Keratinocyte (primary cell): ENCODE results near the gene SHLD2. TPM values are rescaled to one million over a fixed set of nuclear protein-coding genes. Genes with fewer than 3 reads are reported as not detected.
"Not testable (repeated sequence)": the region's sequence is repeated elsewhere in the genome, so short reads cannot be mapped to it uniquely, and the experiment has no call there.

Source experiments
- DNase-seq: peaks from one replicate; pipeline ENCODE4 v3.0.0-alpha.2; 2011; ENCODE audit warnings: low read depth, missing footprints, low spot score
- FAIRE-seq: peaks from 2 replicates; lab custom pipeline; 2011; peaks lifted over from hg19 to GRCh38; lab: Jason Lieb, UNC
- H2AFZ ChIP-seq: 2 replicates; pipeline ENCODE4 v1.6.0; 2012; ENCODE audit warnings: low read length, control low read depth, inconsistent platforms; ENCODE audit not compliant: control insufficient read depth
- H3K27ac ChIP-seq: 2 replicates; pipeline ENCODE4 v1.5.1; 2011; ENCODE audit warnings: low read length; ENCODE audit not compliant: control insufficient read depth, insufficient read depth
- H3K27me3 ChIP-seq: 3 replicates; pipeline ENCODE4 v1.6.0; 2011; ENCODE audit warnings: low read length; ENCODE audit not compliant: control insufficient read depth, insufficient read depth; ENCODE audit errors: extremely low read depth
- H3K36me3 ChIP-seq, 2 experiments: 2 replicates in 1 of 2; 3 replicates in 1 of 2; pipeline ENCODE4 v1.5.1; 2011; ENCODE audit warnings: low read length in 2 of 2, mild to moderate bottlenecking in 1 of 2; ENCODE audit not compliant: control insufficient read depth in 2 of 2, insufficient read depth in 2 of 2; ENCODE audit errors: extremely low read depth in 1 of 2
- H3K4me1 ChIP-seq: 3 replicates; pipeline ENCODE4 v1.5.1; 2011; ENCODE audit warnings: low read length; ENCODE audit not compliant: control insufficient read depth, insufficient read depth; ENCODE audit errors: extremely low read depth
- H3K4me2 ChIP-seq: 3 replicates; pipeline ENCODE4 v1.6.0; 2011; ENCODE audit warnings: low read depth, low read length; ENCODE audit not compliant: control insufficient read depth, insufficient read depth; ENCODE audit errors: extremely low read depth
- H3K4me3 ChIP-seq, 3 experiments: fragments of 200-600 bp in 1 of 3; sonication (generic) in 1 of 3; 2 replicates in 2 of 3; 3 replicates in 1 of 3; pipeline ENCODE4 v1.5.1; 2011 to 2016; ENCODE audit warnings: low read length in 3 of 3, mild to moderate bottlenecking in 3 of 3, control low read depth in 2 of 3, inconsistent platforms in 1 of 3, low read depth in 1 of 3, mixed read lengths in 1 of 3, mixed run types in 1 of 3, moderate library complexity in 1 of 3; ENCODE audit not compliant: control insufficient read depth in 2 of 3, insufficient read depth in 2 of 3; ENCODE audit errors: extremely low read depth in 1 of 3
- H3K79me2 ChIP-seq: 2 replicates; pipeline ENCODE4 v1.6.0; 2012; ENCODE audit warnings: low read length; ENCODE audit not compliant: control insufficient read depth, insufficient read depth
- H3K9ac ChIP-seq: 3 replicates; pipeline ENCODE4 v1.6.0; 2011; ENCODE audit warnings: low read length; ENCODE audit not compliant: control insufficient read depth, insufficient read depth; ENCODE audit errors: extremely low read depth
- H3K9me1 ChIP-seq: 3 replicates; pipeline ENCODE4 v1.6.0; 2011; ENCODE audit warnings: low read length; ENCODE audit not compliant: control insufficient read depth, insufficient read depth; ENCODE audit errors: extremely low read depth
- H3K9me3 ChIP-seq: 2 replicates; pipeline ENCODE4 v1.5.1; 2012; ENCODE audit warnings: low read depth, low read length; ENCODE audit not compliant: control insufficient read depth
- H4K20me1 ChIP-seq: 3 replicates; pipeline ENCODE4 v1.6.0; 2011; ENCODE audit warnings: low read length; ENCODE audit not compliant: control insufficient read depth, insufficient read depth; ENCODE audit errors: extremely low read depth
- EZH2 ChIP-seq: IDR thresholded peaks from one replicate; pipeline ENCODE4 v1.6.1; 2012; ENCODE audit warnings: inconsistent platforms, mild to moderate bottlenecking, low read length, moderate library complexity
- dilution Hi-C: fragments of 300-500 bp; cut with MboI; formaldehyde crosslinking; loops from one replicate; pipeline ENCODE4 v1.7.0; 2020; ENCODE audit warnings: low sequenced_read_pairs; ENCODE audit not compliant: extremely low pct_ligation_motif_present
- polyA plus RNA-seq, 5 experiments: library from polyadenylated mRNA; depleted of rRNA in 3 of 5; stranded (reverse) in 3 of 5; stranded (forward) in 1 of 5; unstranded in 1 of 5; fragments of >200 nt; gene quantifications; 1 replicate in 1 of 5; 2 replicates in 3 of 5; 3 replicates in 1 of 5; pipeline versions ENCODE4 v1.2.1 to v1.2.3, GENCODE V29; 2011 to 2012; ENCODE audit warnings: missing spikeins in 2 of 5, low read depth in 1 of 5, low replicate concordance in 1 of 5
- TF ChIP-seq, protein P1 (sequence below), 3 experiments: IDR thresholded peaks in 1 of 3; conservative IDR thresholded peaks in 1 of 3; optimal IDR thresholded peaks in 1 of 3; 2 replicates in 2 of 3; 3 replicates in 1 of 3; pipeline versions ENCODE3 to v1.5.1; 2011; ENCODE audit warnings: low read length in 3 of 3, mild to moderate bottlenecking in 3 of 3, moderate library complexity in 2 of 3, control low read depth in 1 of 3, inconsistent platforms in 1 of 3; ENCODE audit not compliant: insufficient read depth in 2 of 3; ENCODE audit errors: extremely low read depth in 1 of 3

SHLD2 gene
- polyA plus RNA-seq, 1 donor (not counting 4 experiments of a cell fraction or from before 2014, with no cell fraction given) = 15.8 TPM

DNA sequence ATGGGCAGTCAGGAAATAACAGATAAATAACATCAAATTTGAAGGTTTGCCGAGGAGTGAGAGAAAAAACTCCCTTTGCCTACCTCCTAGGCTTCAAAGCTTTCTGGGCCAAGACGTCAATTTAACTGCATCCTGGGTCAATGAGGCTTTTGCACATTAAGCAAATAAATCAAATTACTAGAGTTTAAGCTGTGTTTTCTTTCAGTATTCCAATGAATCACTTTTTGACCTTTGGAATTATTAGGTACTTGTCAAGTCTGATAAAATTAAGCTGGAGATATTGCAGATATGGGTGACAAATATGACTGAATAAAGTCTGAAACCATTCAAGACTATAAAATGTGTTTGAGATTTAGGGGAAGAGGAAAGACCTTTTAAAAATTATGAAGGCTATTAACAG is 22.6 kb upstream of the SHLD2 start:
- Histone ChIP-seq H4K20me1 (no peaks in the 10 kb centered on the region), H3K4me3 (no peak overlapping the region), H3K79me2 (peaks cover 2% of the 10 kb centered on the region), H3K9me3 (no peaks in the 10 kb centered on the region), H3K36me3 (peaks cover 3 to 13% of the 10 kb centered on the region in 2 experiments), H3K4me1 (no peaks in the 10 kb centered on the region), H2AFZ (no peak overlapping the region), H3K4me2 (no peak overlapping the region), H3K9ac (no peak overlapping the region), H3K27me3 (no peaks in the 10 kb centered on the region), H3K27ac (no peak overlapping the region), H3K9me1 (no peaks in the 10 kb centered on the region)
- no peak for FAIRE-seq
- DNase-seq = no peak
- dilution Hi-C loops = no loop called here
- TF ChIP-seq, protein P1, sequence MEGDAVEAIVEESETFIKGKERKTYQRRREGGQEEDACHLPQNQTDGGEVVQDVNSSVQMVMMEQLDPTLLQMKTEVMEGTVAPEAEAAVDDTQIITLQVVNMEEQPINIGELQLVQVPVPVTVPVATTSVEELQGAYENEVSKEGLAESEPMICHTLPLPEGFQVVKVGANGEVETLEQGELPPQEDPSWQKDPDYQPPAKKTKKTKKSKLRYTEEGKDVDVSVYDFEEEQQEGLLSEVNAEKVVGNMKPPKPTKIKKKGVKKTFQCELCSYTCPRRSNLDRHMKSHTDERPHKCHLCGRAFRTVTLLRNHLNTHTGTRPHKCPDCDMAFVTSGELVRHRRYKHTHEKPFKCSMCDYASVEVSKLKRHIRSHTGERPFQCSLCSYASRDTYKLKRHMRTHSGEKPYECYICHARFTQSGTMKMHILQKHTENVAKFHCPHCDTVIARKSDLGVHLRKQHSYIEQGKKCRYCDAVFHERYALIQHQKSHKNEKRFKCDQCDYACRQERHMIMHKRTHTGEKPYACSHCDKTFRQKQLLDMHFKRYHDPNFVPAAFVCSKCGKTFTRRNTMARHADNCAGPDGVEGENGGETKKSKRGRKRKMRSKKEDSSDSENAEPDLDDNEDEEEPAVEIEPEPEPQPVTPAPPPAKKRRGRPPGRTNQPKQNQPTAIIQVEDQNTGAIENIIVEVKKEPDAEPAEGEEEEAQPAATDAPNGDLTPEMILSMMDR (optimal IDR thresholded peaks at IDR 0.05 in 1 of 3, IDR thresholded peaks at IDR 0.05 in 1 of 3, conservative IDR thresholded peaks at IDR 0.05 in 1 of 3; ENCODE audit: extremely low read depth in 1 of 3, insufficient read depth in 2 of 3, low read length in 3 of 3) = no peak
- TF ChIP-seq EZH2 = no peak

DNA sequence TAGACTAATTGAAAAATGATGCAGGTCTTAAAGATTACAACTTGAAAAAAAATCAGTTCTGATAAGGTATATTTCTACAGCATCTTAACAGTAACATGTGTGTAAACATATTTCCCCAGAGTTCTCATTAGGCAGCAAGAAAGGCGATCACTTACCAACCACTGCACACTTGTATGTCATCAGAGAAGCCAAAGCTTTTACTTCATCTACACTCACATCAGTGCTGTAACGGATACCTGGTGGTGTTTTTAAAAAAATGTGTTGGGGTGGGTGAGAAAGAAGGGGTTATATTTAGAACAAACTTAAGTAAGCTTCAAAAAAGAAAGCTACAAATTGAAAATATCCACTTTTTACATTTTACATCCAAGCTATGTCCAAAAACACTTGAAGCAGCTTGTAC is 18.6 kb upstream of the SHLD2 start:
- H3K27me3 ChIP-seq, H3K4me2 ChIP-seq, H3K4me1 ChIP-seq, H3K4me3 ChIP-seq, dilution Hi-C loops, FAIRE-seq, H3K9me1 ChIP-seq, H3K9me3 ChIP-seq, H3K27ac ChIP-seq, DNase-seq, H4K20me1 ChIP-seq, H3K9ac ChIP-seq, H3K36me3 ChIP-seq, H2AFZ ChIP-seq: not testable (repeated sequence)
- H3K79me2 ChIP-seq = peaks cover 19% of the 10 kb centered on the region

DNA sequence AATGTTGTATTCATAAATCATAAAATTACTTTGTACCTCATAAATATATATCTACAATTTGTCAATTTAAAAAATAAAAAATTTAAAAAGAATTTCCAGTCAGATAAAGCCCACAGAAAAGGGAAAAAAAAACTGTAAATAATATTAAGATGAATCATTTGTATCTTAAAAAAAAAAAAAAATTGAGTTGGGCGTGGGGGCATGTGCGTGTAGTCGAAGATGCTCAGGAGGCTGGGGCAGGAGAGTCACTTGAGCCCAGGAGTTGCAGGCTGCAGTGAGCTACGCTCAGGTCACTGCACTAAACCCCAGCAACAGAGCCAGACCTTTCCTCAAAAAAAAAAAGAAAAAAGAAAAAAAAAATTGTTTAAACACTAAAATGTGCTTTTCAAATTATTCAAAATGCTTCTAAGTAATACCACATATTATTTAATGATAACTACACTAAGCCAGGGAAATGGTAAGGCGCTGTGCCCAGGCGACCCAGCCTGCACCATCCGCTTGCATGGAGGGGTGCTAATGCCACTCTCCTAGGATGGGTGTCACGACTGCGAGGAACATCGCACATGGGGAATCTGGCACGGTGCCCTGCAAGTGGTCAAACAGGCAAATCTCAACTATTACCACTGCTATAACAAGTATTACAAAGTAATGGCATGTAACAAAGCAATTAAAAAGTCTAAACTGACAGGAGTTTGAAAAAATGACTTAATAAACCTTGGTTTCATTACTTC is 15.7 kb upstream of the SHLD2 start:
- Histone ChIP-seq H3K79me2 (peaks cover 33% of the 10 kb centered on the region), H2AFZ (no peak overlapping the region), H3K4me3 (no peak overlapping the region), H4K20me1 (no peaks in the 10 kb centered on the region), H3K27me3 (no peaks in the 10 kb centered on the region), H3K36me3 (no peaks in the 10 kb centered on the region), H3K4me1 (peaks cover 22% of the 10 kb centered on the region), H3K4me2 (no peak overlapping the region), H3K9ac (no peak overlapping the region), H3K9me3 (no peaks in the 10 kb centered on the region), H3K9me1 (no peaks in the 10 kb centered on the region), H3K27ac (no peak overlapping the region)
- TF ChIP-seq, protein P1 (optimal IDR thresholded peaks at IDR 0.05 in 1 of 3, IDR thresholded peaks at IDR 0.05 in 1 of 3, conservative IDR thresholded peaks at IDR 0.05 in 1 of 3; ENCODE audit: extremely low read depth in 1 of 3, insufficient read depth in 2 of 3, low read length in 3 of 3) = no peak
- no peak for TF ChIP-seq EZH2
- FAIRE-seq (no peak), DNase-seq (no peak)
- dilution Hi-C loops = no loop called here

DNA sequence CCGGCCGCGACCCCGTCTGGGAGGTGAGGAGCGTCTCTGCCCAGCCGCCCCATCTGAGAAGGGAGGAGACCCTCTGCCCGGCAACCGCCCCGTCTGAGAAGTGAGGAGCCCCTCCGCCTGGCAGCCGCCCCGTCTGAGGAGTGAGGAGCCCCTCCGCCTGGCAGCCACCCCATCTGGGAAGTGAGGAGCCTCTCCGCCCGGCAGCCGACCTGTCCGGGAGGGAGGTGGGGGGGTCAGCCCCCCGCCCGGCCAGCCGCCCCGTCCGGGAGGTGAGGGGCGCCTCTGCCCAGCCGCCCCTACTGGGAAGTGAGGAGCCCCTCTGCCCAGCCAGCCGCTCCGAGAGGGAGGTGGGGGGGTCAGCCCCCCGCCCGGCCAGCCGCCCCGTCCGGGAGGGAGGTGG is 14.4 kb upstream of the SHLD2 start:
- dilution Hi-C loops, H3K36me3 ChIP-seq, H3K4me3 ChIP-seq, FAIRE-seq, H4K20me1 ChIP-seq, H3K9ac ChIP-seq, H3K27me3 ChIP-seq, H3K9me3 ChIP-seq, DNase-seq, H3K9me1 ChIP-seq, H3K4me2 ChIP-seq, H3K27ac ChIP-seq, H2AFZ ChIP-seq: not testable (repeated sequence)
- Histone ChIP-seq H3K79me2 (peaks cover 38% of the 10 kb centered on the region), H3K4me1 (peaks cover 27% of the 10 kb centered on the region)
